HG02981 (cell line): ENCODE results near the gene LIN28A.

Experiments
- ATAC-seq: cut with Tn5 transposase; IDR thresholded peaks from one replicate; pipeline ENCODE4 v1.9.1; 2021; ENCODE audit warnings: mild to moderate bottlenecking, moderate library complexity; ENCODE audit not compliant: unreplicated experiment

Gene LIN28A

GRCh38 chr1:26432793-26433192, 22.2 kb downstream of the LIN28A start:
- ATAC-seq: no peak

DNA sequence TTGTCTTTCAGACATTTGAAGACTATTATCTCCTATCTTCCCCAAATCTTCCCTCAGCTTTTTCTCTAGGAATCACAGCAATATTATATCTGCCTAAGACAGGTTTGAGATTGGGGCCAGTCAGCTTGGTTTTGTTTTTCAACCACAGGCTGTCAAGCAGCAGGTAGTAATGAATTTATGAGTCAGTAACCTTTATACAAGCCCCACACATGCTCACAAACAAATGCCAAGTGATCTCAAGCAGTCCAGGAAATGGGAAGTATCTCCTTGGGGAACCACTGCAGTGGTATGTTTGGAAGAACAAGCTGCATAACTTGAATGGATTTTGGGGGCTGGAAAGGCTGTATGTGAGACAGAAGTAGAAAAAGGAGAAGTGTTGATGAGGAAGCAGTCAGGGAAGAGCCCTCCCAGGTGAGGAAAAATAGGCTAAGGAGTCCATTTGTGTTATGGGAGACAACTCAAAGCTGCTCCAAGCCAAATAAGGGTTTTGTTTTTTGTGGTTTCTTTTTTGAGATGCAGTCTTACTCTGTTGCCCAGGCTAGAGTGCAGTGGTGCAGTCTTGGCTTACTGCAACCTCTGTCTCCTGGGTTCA, 23.6 kb downstream of the LIN28A start:
- no peak for ATAC-seq

DNA sequence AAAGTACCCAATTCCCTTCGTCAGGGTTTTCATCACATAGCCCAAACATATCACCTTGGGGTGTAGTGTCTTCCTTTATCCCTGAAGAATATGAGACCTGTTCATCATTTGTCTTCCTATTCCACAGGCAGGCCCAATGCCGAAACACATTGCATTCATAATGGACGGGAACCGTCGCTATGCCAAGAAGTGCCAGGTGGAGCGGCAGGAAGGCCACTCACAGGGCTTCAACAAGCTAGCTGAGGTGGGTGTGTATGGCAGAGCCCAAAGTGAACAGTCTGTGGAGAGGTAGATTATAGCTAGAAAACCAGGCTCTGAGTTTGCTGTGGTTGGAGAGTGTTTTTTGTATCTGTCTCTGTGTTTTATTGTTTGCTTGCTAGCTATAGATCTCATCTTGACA, 27.4 kb downstream of the LIN28A start:
- no peak for ATAC-seq

DNA sequence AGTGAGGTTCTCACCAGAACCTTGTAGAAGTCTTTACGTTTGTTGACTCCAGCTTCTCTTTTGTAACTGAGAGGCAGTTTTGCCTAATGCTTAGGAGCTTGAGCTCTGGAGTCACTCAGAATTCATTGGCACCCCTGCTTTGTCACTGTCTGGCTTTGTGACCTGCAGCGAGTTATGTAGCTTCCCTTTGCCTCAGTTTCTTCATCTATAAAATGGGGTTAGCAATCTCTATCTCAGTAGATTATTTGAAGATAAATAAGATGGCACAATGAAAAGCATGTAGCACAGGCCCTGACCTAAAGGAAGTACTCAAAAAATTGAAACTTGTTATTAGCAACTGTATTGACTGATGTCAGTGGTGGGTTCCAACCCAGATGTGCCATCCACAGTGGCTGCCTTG, 29.6 kb downstream of the LIN28A start:
- no peak for ATAC-seq

DNA sequence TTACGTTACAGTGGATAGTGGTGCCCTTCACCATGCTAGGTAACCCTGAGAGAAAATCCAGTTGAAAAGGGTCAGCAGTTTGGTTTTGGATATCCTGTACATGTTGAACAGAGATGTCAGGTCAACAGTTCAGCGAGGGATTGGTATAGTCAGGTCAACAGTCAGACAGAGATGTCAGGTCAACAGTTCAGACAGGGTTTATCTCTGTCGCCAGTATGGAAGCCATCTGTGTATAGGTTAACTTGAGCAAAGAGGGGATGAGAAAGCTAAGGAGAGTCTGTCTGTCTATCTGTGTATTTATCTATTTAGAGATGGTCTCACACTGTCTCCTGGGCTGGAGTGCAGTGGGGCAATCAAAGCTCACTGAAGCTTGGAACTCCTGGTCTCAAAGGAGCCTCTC, 39.3 kb downstream of the LIN28A start:
- ATAC-seq: no peak

- ATAC-seq: no peak
These were observed 40.3 kb downstream of the LIN28A start for GRCh38 chr1:26450908-26451307.

DNA sequence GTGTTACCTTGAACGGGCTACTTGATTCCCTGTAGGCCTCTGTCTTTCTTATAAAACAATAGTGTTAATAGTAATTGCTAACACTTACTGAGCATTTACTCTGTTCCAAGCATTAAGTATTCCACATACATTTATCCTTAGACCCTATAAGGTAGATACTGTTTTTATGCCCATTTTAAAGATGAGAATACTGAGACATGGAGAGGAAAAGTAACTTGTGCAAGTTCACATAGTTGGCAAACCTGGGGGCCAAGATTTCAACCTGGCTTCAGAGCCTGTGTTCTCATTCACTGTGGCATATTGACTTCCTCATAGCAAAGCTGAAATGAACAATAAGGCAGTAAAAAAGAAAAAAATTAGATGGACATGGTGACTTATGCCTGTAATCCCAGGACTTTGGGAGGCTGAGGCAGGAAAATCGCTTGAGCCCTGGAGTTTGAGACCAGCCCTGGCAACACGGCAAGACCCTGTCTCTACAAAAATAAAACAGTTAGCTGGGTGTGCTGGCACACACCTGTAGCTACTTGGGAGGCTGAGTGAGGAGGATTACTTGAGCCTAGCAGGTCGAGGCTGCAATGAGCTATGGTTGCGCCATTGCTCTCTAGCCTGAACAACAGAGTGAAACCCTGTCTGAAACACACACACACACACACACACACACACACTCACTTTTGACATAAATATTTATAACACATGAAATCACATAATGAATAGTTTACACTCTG, 42.0 kb downstream of the LIN28A start:
- ATAC-seq: no peak

DNA sequence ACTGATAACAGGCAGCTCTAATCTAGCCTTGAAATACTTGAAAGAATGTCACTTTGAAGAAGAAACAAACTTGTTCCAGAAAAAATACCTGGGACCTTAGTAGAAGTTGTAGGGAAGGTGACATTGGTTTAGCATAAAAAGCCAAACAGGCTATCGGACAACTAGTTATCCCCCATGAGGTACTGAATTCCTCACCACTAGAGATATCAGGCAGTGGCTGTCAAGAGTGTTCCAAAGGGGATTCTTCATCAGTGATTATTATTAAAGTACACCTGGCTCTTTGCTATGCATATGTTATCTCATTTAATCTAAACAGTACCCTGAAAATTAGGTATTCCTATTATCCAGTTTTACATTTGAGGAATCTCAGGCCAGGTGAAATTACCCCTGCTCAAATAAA, 48.5 kb downstream of the LIN28A start:
- no peak for ATAC-seq

DNA sequence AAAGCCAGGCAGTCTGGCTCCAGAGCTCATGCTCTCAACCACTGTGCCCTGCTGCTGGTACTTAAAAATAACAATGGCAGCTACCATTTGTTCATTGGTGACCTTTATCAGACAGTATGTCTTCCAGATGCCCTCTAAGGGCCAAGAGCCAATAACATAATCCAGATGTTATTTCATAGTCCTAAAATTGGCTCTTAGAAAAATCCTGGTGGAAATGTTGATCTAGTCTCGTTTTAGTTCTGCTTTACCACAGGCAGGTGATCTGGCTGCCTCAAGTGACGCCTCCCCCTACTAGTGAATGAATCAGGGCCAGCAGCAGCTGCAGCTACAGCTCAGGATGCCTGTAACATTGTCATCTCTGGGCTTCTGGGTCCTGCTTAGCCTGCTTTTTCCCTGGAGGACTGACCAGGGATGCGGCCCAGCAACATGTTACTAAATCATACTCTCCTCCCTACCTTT, 49.0 kb downstream of the LIN28A start:
- ATAC-seq: no peak

DNA sequence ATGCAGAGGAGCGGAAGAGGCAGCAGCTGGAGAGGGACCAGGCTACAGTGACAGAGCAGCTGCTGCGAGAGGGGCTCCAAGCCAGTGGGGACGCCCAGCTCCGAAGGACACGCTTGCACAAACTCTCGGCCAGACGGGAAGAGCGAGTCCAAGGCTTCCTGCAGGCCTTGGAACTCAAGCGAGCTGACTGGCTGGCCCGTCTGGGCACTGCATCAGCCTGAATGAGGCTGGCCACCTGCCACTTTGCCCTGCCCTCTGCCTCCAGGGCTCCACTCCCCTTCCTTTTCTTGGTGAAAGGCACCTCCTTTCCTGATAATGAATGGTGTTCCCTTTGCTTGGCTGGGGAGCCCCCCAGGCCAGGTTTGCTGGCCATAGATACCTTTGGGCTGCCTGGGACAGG, 58.3 kb downstream of the LIN28A start:
- no peak for ATAC-seq

DNA sequence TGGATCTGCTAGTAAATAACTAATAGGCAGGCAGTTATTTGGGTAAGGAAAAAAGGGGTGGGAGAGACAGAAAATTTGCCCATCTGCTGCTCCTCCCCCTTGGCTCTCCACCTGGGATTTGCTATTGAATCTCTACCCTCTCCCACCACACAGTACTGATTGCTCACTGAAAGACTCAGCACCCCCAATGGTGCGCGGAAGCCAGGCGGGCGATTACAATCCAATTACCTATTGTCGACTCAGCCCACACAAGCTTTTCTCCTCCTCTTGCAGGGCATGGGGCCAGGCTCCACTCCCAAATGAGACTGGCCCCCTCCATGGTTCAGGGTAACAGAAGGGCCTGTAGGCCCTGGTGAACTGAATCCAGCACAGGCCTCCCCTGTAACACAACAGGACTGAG, 58.9 kb downstream of the LIN28A start:
- no peak for ATAC-seq

DNA sequence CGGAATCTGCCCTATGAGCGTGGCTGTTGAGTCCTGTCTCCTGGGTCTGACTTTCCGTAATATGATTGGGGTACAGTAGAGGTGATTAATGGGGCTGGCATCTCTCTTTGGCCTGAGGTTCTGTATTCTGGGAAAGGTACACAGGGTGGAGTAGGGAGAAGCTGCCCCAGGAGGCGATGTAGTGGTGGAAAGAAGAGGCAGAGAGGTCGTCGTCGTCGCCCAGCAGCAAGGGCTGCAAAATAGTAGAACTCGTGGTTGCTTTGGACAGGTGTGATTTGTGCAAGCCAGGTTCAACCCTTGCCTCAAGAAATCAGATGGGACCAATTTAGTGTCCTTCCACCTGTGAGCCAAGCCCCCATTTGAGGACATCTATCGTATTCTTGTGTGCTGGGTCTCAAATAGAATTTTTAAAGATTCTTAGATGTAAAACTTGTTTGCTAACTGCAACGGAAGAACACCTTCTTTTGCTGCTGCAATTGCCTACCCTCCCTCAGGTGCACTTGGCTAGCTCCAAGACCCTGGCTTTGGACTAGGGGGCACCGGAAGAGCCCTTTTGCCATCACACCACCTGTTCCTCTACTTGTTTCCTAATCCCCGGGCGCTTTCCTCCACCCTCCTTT, 60.4 kb downstream of the LIN28A start:
- no peak for ATAC-seq

DNA sequence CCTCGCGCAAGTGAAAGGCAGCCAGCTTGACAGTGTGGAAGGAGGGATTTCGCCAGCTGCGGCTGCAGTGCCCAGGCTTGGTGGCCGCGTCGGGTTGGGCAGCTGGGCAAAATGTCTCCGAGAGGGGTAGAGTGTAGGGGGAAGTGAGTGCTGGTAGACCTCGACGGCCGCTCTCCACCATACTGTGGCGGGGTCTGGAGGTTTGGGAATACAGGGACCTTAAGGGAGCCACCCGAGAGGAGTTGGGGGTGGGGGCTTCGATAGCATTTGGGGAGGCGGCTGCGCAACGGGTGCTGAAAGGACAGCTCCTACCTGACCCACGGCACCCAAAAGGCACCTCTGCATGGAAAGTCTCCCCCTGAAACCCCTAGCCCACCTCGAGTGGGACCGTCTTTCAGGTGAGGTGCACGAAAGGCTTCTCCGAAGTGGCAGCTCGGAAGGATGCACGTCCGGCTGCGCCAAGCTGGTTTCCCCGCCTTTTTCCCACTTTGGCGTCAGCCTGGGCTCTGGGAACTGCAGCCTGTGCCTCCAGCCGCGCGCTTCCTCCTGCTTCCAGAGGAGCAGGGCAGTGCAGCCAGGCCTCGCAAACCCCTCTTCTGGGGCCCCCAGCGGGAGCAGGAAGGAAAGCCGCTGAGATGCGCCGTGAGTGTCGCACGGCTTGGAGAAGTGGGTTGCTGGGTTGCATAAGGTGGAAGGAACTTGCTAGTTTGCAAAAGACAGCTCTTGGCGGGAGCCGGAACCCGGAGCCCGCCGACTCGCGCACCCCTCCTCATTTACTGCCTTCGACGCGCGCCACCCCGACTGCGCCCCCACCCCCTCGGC, 61.1 kb downstream of the LIN28A start:
- ATAC-seq: peak; percentile 6

DNA sequence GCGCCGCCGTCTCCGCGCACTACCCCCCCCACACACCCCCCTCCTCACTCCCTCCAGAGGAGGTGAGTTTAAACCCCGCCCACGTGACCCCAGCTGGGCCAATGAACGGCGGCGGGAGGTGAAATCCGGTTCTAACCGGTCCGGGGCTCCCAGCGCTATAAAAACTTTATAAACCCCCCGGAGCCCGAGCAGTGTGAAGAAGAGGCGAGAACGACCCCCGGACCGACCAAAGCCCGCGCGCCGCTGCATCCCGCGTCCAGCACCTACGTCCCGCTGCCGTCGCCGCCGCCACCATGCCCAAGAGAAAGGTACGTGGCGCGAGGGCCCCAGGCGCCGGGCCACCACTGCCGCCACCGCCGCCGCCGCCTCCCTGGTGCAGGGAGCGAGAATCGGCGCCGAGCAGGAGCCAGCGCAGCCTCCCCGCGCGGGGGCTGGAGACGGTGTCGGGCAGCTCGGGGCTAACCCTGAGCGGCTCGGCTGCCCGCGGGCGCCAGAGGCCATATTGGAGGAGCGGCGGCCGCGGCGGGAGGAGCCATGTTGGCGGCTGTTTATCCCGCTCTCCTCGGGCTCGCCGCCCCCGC, 61.8 kb downstream of the LIN28A start, which contains the start of gene HMGN2:
TSS of gene HMGN2 (plus strand) at position 121 of the 581 bp plus-strand sequence. CDS start at position 294, 173 bp downstream.
- ATAC-seq: peak; percentile 43

DNA sequence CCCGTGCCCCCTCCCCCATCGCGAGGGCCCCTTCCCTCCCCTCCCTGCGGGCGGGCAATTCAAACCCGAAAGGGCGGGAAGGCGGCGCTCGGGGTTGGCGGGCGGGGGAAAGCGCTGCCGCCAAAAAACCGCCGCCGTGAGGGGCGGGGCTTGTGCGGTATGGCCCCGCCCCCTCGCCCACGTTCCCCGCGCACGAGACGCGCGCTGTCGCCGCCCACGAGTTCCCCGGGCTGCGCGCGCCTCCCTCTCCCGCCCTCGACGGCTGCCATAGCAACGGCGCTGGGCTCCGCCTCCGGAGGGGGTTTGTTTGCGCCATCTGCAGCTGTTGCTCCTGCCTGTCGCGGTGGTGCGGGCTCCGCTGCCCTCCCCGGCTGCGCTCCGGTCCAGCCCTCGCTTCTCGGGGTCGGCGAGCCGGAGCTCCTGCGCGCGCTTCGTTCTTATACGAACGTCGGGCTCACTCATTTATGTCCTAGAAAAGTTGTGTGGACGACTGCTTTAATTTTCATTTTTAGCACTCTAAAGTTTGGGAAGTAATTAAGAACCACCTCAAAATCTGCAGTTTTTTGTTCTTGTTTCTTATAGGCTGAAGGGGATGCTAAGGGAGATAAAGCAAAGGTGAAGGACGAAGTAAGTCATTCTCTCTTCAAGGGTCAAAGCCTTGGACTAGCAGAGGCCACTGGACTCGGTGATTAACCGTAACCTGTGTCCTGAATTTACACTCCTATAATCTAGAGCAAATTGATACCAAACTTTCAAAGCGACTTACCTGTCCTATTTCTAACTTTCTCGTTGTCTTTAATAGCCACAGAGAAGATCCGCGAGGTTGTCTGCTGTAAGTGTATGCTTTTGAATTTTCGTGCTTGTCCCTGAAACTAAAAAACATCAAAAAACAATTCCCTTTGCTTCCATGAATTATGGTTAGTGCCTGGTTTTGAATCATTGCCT, 62.6 kb downstream of the LIN28A start:
- peak; percentile 75 for ATAC-seq

GRCh38 chr1:26474818-26475217, 64.2 kb downstream of the LIN28A start:
- no peak for ATAC-seq

- ATAC-seq: no peak
These were observed 65.4 kb downstream of the LIN28A start for GRCh38 chr1:26475989-26476388.

- no peak for ATAC-seq
These were observed 66.3 kb downstream of the LIN28A start for GRCh38 chr1:26476958-26477357.

GRCh38 chr1:26477446-26478152, 67.0 kb downstream of the LIN28A start:
- no peak for ATAC-seq
